Inferior parietal cortex (tissue), 1 donor: Measurements from ENCODE around the gene DOCK3.
"Not testable (repeated sequence)": the region's sequence is repeated elsewhere in the genome, so short reads cannot be mapped to it uniquely, and the experiment has no call there.

Experiments
- DNase-seq: peaks from one replicate; pipeline ENCODE4 v3.0.0-alpha.2; 2016; ENCODE audit errors: extremely low spot score

Gene DOCK3

DNA sequence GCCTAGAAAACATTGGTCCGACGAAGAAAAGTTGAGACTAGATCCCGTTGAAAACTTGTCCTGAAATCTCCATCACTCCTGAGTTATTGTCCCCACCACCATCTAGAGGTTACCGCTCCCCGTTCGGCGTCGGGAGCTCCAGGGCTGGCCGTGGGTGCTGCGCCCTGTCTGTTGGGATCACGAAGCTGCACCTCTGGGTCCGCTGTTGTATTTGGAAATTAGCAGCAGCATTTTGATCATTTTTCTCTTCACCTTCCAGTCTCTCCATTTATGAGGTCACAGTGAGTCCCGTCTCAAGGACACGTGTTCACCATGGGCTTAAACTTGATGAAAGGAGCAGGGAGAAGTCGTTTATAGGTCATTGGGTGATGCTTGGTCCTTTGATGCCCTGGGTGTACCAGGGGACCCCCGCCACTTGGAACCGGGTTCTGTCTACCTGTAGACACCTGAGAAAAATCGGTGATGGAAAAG, 710.9 kb downstream of the DOCK3 start:
- no peak for DNase-seq

DNA sequence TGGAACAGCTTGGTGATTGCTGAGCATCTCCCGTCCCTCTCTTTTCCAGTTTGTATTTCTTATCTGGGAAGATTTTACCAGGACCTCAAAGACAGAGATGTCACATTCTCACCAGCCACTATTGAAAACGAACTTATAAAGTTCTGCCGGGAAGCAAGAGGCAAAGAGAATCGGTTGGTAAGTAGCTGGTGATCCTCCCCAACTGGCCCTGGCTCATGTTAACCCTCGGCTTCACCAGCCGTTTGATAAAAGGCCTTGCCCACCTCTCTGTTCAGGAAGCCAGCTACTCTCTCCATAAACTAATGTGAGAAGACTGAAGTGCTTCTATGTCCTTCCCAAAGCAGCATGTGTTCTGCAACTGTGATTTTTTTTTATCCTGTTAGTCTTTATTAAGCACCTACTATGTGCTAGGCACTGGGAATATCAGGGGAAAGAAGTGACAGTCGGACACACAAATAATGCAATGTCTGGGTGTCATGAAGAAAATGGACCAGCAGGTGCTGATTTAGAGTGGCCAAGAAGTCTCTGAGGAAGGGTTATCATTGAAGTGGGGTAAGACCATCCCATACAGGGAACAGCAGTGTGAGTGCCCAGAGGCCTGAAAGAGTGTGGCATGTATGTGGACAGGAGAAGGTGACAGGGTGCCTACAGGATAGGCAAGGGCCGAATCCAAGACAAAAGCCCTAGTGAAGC, 711.6 kb downstream of the DOCK3 start:
- no peak for DNase-seq

DNA sequence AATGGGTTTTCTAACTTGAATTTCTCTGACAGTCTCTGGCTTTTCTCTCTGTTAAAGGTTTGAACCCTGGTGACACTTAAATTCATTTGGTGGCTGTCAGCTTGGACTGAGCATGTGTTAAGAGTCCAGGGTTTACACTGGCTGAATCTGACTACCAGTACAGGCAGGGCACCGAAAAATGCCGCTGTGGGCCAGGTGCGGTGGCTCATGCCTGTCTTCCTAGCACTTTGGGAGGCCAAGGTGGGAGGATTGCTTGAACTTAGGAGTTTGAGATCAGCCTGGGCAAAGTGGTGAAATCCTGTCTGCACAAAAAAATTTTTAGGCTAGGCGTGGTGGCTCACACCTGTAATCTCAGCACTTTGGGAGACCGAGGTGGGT, 712.1 kb downstream of the DOCK3 start:
- DNase-seq = no peak

DNA sequence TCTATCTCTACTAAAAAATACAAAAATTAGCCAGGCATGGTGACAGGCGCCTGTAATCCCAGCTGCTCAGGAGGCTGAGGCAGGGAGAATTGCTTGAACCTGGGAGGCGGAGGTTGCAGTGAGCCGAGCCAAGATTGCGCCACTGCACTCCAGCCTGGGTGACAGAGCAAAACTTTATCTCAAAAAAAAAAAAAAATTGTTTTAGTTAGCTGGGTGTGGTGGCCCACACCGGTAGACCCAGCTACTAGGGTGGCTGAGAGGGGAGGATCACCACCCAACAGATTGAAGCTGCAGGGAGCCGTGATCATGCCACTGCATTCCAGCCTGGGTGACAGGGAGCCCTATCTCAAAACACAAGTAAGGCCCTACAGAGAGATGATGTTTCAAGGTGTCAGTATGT, 712.6 kb downstream of the DOCK3 start:
- not testable (repeated sequence) for DNase-seq

DNA sequence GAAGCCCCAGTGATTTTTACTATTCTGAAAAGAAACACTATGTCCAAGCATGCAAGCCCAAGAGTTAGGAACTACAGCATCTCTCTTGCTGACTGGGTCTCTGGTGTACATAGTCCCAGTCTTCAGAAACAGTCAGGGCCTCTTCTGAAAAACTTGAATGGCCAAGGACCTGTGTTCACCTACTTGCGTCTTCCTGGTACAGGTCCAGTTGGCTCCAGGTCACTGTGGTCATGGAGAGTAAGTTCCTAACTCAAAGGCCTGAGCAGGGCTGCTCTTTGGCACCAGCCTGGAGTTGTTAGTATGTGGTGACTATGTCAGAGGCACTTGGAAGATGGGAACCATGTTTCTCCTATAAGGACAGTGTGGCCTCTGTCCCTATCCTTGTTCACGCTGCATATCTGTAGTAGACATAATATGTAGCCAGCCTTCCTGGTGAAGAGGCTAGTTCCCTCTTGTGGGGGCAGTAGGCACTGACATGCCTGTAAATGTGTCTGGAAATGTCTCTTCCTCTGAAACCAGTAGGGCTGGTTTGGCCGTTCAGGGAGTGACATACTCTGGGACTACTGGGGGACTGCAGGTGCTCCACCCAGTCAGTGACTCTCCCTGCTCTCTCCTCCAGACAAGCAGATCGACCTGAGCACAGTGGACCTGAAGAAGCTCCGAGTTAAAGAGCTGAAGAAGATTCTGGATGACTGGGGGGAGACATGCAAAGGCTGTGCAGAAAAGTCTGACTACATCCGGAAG, 713.7 kb downstream of the DOCK3 start:
- DNase-seq = no peak

DNA sequence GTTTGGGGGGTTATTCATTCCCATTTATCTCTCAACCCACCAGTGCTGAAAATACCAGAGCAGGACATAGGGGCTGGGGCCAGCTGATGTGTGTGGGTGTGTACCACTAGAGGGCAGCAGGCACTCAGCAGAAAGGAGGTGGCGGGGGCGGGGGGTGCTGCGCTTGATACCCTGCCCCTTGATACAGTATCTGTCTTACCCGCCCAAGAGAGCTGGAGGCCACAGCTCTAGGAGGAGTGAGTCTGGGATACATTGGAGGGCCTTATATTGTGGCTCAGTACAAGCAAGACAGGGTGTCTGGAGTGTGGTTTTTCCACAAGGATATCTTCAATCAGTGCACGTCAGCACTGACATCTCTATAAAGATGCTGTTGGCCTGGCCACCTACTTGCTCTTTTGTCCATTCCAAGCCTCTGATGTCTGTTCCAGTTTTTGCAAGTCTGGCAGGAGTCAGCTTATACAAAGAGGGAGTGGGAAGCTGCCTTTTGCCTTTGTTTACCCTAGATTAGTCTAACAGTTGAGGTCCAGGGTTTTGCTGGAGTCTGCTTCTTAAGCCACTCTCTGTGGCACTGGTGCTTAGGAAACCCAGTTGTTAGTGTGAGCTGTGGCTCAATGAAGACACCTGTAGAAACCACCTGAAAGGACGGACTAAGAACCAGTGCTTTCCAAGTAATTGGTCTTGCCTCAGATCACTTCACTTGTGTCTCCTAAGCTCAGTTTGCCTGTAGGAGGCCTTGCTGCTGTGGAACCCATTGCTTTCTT, 714.9 kb downstream of the DOCK3 start:
- peak; percentile 46 for DNase-seq

DNA sequence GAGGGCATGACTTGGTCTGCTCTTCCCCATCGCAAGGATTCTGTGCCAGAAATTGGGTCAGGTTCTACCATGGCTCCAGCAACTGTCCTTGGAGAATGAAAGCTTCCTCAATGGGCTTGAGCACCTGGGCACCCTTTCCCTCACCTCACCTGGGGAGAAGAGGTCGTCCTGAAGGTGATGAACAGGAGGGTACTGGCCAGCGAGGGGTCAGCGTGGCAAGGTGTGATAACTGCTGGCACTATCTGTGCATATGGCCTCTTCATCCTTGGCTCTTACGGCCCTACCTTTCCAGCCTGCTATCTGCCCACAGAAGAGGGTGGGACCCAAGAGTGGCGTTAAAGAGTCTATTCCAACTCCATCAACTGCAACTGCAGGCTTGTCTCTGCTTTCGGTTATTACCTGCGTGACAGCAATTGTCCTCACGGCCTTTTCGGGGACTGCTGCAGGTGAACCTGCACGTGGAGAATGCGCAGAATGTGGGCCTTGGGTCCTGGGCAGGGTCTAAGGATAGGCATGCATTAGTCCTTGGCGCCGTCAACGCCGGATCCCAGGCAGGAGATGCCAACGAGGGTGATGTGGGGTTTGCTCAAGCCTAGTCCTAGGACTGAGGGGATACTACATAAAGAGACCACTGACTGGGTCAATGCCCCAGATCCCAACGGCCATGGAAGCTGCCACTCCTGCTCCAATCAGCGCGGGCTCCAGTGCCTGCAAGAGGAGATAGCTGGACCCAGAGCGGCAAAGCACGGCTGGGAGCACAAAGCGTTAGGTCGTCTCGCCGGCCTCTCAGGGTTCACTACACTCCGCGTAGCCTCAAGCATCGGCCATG, 715.7 kb downstream of the DOCK3 start:
- no peak for DNase-seq

DNA sequence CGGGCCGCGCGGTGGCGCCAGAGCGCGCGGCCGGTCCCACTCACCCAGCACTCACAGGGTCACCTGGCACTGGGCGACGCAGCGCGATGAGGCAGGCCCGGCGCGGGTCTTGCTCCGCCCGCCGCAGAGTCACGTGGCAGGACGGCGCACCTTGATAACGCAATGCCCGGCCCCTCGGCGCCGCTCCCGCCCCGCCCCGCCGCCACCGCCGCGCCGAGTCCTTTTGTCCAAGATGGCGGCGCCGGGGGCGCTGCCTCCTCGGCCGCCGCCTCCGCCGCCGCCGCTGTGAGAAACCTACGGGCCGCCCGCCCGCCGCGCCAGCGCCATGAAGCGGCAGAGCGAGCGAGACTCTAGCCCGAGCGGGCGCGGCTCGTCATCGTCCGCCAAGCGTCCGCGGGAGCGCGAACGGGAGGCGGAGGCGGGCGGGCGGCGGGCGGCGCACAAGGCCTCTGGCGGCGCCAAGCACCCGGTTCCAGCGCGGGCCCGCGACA, 716.4 kb downstream of the DOCK3 start, which contains the start of gene RBM15B:
RBM15B (plus strand) TSS at position 211 of the 491 bp plus-strand sequence; CDS start at position 326, 115 bp downstream.
- peak; percentile 95 for DNase-seq

DNA sequence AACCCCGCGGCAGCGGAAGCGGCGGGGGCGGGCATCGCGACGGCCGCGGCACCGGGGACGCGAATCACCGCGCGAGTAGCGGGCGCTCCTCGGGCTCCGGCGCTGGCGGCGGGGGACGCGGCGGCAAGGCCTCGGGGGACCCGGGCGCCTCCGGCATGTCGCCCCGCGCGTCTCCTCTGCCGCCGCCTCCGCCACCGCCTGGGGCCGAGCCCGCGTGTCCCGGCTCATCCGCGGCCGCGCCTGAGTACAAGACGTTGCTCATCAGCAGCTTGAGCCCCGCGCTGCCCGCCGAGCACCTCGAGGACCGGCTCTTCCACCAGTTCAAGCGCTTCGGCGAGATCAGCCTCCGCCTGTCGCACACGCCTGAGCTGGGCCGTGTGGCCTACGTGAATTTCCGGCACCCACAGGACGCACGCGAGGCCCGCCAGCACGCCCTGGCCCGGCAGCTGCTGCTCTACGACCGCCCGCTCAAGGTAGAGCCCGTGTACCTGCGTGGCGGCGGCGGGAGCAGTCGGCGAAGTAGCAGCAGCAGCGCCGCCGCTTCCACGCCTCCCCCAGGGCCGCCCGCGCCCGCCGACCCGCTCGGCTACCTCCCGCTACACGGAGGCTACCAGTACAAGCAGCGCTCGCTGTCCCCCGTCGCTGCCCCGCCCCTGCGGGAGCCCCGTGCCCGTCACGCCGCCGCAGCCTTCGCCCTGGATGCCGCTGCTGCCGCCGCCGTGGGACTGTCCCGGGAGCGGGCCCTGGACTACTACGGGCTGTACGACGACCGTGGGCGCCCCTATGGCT, 717.0 kb downstream of the DOCK3 start:
- DNase-seq = no peak

DNA sequence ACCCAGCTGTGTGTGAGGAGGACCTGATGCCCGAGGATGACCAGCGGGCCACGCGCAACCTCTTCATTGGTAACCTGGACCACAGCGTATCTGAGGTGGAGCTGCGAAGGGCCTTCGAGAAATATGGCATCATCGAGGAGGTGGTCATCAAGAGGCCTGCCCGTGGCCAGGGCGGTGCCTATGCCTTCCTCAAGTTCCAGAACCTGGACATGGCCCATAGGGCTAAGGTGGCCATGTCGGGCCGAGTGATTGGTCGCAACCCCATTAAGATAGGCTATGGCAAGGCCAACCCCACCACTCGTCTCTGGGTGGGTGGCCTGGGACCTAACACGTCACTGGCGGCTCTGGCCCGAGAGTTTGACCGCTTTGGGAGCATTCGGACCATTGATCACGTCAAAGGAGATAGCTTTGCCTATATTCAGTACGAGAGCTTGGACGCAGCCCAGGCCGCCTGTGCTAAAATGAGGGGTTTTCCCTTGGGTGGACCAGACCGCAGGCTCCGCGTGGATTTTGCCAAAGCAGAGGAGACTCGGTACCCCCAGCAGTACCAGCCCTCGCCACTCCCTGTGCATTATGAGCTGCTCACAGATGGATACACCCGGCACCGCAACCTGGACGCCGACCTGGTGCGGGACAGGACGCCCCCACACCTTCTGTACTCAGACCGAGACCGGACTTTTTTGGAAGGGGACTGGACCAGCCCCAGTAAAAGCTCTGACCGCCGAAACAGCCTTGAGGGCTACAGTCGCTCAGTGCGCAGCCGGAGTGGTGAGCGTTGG, 717.8 kb downstream of the DOCK3 start:
- DNase-seq = no peak

DNA sequence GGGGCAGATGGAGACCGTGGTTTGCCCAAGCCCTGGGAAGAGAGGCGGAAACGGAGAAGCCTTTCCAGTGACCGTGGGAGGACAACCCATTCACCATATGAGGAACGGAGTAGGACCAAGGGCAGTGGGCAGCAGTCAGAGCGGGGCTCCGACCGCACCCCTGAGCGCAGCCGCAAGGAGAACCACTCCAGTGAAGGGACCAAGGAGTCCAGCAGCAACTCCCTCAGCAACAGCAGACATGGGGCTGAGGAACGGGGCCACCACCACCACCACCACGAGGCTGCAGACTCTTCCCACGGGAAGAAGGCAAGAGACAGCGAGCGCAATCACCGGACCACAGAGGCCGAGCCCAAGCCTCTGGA, 718.4 kb downstream of the DOCK3 start:
- no peak for DNase-seq

DNA sequence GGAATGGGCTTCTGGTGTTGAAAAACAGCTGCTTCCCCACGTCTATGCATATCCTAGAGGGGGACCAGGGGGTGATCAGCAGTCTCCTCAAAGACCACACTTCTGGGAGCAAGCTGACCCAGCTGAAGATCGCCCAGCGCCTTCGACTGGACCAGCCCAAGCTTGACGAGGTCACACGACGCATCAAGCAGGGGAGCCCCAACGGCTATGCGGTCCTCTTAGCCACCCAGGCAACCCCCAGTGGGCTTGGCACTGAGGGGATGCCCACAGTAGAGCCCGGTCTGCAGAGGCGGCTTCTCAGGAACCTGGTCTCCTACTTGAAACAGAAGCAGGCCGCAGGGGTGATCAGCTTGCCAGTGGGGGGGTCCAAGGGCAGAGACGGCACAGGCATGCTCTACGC, 718.8 kb downstream of the DOCK3 start:
- no peak for DNase-seq

DNA sequence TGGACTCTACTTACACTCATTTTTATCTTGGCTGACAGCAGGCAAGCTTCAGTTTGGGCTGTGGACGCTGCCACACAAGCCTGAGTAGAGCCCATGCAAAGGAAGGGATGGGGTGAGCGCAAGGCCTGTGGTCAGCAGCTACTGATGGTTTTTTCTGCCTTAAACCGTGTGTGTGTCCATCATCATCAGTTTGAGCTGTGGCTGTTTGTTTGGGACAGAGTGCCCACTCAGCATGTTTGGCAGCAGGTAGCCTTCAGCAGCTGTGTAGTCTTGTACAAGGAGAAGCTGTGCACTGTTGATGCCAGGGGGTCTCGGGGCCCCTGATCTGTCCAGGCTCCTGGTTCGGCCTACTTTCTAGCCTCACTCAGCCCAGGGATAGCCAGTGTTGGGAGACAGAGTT, 719.8 kb downstream of the DOCK3 start:
- DNase-seq = no peak

DNA sequence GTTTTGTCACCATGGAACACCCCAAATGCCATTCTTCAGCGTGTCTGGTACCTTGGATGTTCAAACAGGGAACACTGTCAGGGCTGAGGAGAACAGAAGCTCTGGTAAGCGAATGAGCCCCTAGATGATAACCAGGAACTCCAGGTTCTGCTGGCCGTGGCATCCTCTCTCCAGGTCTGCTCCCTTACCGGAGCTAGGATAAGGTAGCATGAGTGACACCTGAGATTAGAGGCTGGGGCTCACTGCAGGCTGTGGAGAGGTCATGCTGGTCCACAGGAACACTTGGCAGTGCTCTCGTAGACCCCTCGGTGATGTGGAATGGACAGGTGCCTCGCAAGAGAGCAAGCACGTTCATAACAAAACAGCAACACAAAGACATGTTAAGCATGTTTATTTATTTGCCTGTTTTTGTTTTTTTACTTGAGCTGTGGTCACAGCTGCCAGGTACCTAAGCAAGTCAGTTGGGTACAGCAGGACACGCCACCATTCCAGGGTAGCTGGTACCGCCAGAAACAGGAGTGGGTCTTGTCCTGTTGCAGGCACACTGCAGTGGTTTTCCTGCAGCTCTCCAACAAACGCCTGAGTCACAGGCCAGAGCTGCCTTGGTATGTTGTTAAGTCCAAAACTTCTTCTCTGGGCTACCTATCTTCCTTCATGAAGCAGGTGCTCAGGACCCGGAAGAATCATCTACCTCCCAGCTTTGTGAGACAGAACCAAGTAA, 720.9 kb downstream of the DOCK3 start:
- no peak for DNase-seq

DNA sequence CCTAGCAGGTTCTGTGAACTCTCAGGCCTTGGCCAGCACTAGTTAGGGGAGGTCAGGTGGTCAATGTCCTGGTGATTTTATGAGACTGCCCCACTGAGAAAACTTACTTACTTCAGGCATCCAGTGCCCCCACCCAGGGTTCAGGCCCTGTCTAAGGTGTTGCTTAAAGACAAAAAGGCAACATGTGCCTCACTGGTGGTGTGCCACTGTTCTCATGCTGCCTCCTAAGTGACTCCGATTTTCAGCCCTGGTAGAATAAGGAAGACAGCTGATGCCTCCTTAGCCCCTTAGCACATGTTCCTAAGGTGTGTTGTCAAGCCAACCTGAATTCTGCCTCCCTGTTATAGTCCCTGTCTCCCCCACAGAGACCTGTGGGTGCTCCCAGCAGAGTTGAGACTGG, 721.7 kb downstream of the DOCK3 start:
- DNase-seq = no peak

DNA sequence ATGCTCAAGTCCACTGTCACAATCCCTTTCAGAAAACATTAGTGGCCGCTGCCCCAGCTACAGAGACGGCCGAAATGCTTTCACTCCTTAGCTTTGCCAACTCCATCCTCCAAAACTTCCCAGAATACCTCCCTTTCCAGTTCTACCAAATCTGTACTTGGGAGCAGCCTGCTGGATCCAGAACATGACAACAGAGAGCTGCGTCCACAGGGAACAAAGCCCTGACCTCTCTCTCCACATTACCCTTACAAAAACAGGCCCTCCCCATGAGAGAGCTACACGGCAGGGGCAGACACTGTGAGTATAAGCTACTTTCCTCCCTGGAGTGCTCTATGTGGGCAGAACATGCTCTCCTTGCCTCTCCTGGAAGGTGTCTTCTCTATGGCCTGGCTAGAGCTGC, 722.7 kb downstream of the DOCK3 start:
- DNase-seq = no peak

DNA sequence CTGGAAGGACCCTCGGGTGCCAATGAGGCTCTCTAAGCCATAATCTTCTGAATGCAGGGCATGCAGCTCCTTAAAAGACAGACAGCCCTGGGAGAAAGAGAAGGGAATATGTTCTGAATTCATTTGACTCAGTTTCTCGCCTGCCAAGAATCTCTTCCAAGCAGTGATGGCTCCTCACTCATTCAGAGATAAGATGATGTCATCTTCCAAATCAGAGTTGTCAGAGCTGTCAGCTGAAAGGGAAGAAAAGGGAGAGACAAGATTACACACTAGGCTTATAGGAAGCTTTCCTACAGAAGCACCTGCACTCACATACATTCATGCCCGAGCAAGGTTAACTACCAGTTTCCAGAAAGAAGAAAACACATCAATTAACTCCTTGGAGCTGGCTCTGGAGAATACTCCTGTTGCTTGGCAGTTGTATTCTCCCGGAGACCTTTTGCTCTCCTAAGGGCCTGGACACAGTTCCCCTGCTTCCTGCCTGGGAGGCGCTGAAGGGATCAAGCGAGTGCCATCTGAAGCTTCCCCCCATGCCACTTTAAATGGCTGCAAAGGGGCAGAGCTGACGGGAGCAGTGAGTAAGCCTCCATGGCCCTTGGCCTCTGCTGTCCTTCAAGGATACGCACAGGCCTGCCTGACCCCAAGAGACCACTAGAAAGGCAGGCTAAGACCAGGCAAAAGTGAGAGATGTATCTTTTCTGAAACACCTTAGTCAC, 724.0 kb downstream of the DOCK3 start:
- no peak for DNase-seq

DNA sequence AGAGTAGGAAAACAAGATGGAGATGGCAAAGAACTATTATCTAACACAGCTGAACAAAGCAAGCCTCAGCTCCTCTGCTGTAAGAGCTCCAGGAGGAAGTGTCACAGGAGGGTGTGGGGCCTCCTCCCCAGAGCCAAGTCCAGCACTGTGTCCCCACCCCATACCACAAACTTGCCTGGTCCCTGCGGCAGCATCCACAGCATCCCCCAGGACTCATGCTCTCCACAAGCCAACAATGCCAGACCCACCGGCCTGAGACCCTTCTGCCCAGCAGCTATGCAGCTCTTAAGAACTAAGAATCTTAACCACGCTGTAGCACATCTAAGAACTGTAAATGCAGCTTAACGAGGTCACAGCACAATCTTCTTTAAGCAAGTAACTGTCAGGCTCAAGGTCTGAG, 725.4 kb downstream of the DOCK3 start:
- no peak for DNase-seq

DNA sequence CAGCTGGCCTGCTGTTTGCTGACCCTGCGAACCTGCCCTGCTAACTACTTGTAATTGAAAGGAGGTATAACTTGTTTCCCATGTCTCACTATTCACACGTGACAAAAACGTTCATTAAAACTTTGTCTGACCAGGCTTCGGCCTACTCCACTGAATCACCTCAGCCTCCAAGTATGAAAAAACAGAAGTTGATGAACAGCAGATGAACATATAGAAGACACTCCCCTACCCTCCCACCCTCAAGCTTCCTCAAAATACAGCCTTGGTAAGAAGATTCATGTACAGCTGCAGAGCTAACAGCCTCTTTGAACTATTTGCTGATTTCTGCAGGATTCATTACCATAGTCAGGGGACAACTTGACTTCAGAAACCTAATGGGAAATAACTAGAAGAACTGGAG, 727.0 kb downstream of the DOCK3 start:
- no peak for DNase-seq
